ENCODE measurements around the gene RHBDL3.

RHBDL3 gene

GRCh38 chr17:32356750-32357149 lies 91.1 kb downstream of the RHBDL3 start:
- no peak overlapping the region for H3K4me3 ChIP-seq (ENCODE audit: low read length)
- DNase-seq (ENCODE audit: low read depth) = no peak
- TF ChIP-seq CTCF (conservative IDR thresholded peaks at IDR 0.05; ENCODE audit: low read length) = no peak

- no peak for DNase-seq (ENCODE audit: low read depth)
- no peak overlapping the region for H3K4me3 ChIP-seq (ENCODE audit: low read length)
- no peak for TF ChIP-seq CTCF (conservative IDR thresholded peaks at IDR 0.05; ENCODE audit: low read length)
These were observed 92.0 kb downstream of the RHBDL3 start for GRCh38 chr17:32357615-32358014.

- no peak for DNase-seq (ENCODE audit: low read depth)
- H3K4me3 ChIP-seq (ENCODE audit: low read length) = no peak overlapping the region
- no peak for TF ChIP-seq CTCF (conservative IDR thresholded peaks at IDR 0.05; ENCODE audit: low read length)
These were observed 95.6 kb downstream of the RHBDL3 start for GRCh38 chr17:32361270-32361669.

GRCh38 chr17:32370426-32370825 lies 104.8 kb downstream of the RHBDL3 start:
- H3K4me3 ChIP-seq (ENCODE audit: low read length) = no peak overlapping the region
- no peak for TF ChIP-seq CTCF (conservative IDR thresholded peaks at IDR 0.05; ENCODE audit: low read length)
- no peak for DNase-seq (ENCODE audit: low read depth)

Data from AG10803 (cell line).